Measurements from ENCODE around the gene SMYD4. TPM values are rescaled to one million over a fixed set of nuclear protein-coding genes. Genes with fewer than 3 reads are reported as not detected.
"Not testable (repeated sequence)": the region's sequence is repeated elsewhere in the genome, so short reads cannot be mapped to it uniquely, and the experiment has no call there.

SMYD4 gene
- total RNA-seq, 1 donor from 2014 or later = 8.6 TPM

DNA sequence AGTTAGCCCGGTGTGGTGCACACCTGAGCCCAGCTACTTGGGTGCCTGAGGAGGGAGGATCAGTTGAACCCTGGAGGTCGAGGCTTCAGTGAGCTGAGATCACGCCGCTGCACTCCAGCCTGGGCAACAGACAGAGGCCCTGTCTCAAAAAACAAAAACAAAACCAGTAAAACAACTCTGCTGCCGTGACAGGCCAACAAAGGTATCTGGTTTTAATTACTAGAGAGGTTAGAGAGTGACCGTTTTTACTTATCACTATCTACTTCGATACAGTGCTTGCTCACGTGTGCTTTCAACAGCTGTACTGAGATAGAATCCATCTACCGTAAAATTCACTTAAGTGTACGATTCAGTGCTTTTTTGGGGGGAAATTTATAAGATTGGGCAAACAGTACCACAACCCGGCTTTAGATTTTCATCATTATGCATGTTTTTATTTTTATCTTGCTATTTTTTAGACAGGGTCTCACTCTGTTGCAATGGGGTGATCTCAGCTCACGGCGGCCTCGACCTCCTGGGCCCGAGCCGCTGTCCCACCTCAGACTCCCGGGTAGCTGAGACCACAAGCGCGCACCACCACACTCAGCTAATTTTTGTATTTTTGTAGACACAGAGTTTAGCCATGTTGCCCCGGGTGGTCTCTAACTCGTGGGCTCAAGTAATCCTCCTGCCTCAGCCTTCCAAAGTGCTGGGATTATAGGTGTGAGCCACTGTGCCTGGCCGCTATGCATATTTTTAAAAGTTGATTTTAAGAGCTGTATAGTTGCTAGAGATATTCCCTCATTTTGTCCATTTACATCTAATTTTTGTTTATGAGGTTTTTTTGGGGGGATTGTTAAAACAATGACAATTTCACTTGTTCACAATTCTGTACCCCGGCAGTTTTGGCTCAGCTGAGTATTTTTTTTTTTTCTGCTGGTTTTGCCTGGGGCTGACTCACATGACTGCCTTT is 36.9 kb downstream of the SMYD4 start:
- no peak for ATAC-seq (ENCODE audit: poor library complexity)
- no peak for DNase-seq
- intact Hi-C loops (cut with DNase I) = no loop called here

DNA sequence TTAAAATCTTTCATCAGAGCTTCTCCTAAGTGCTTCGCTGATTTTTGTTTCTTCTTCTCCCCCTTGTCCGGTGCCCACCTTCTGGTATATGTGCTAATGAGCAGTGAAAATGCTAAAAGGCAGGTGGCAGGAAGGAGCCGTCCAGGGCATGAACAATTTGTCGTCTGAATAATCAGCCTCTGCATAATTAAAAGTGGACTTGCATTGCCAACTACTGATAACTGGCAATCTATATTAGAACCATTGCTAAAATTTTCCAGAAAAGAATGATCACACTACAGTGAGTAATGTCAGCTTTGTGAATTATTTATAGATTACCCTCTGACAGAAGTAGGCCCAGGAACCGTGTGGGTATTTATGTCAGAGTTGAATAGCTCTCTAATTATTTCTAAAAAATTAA is 39.8 kb downstream of the SMYD4 start:
- intact Hi-C loops (cut with DNase I) = no loop called here
- ATAC-seq (ENCODE audit: poor library complexity) = peak; percentile 12
- no peak for DNase-seq

DNA sequence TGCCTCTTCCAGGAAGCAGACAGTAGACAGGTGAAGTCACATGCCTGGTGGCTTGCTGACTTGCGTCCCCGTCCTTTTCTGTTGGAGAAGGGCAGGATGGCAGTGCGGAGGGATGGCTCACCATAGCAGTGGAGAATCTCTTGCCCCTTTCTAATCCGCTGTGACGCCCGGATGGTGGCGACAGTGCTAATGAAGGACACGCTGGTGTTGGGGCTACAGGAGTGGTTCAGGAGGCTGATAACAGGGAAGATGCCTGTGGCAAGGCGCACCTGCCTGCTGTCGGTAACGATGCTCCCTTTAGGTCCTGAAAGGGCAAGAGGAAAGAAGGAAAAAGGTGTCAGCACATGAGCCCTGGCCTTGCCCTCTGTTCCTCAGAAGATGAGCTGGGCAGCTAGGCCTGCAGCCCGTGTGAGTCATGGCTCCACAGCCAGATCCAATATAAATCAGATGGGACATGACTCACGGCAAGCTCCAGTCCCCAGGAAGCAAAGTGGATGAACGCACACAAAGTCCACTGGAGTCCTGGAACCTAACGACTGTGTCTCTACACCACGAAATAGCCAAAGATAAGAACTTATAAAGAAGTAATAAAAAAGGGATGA is 42.3 kb downstream of the SMYD4 start:
- intact Hi-C loops (cut with DNase I) = no loop called here
- DNase-seq (peak; percentile 72), ATAC-seq (ENCODE audit: poor library complexity) (peak; percentile 36)

DNA sequence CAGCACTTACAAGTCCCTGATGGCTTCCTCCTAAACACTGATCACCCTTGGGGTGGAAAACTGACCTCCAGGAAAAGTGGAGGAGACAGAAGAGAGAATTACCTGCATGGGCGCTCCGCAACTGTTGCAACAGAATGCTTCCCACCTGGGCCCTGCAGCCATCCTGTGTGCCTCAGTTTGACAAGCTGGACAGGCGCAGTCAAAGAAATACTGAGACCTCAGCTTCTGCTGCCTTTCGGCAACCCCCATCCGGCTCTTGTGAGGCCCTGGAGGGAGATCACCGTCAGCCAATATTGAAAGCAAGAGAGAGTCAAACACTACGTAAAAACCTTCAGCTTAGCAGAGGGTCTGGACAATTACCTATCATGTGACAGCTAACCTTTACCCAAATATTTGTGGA is 43.0 kb downstream of the SMYD4 start:
- intact Hi-C loops (cut with DNase I) = no loop called here
- no peak for ATAC-seq (ENCODE audit: poor library complexity)
- DNase-seq = no peak

DNA sequence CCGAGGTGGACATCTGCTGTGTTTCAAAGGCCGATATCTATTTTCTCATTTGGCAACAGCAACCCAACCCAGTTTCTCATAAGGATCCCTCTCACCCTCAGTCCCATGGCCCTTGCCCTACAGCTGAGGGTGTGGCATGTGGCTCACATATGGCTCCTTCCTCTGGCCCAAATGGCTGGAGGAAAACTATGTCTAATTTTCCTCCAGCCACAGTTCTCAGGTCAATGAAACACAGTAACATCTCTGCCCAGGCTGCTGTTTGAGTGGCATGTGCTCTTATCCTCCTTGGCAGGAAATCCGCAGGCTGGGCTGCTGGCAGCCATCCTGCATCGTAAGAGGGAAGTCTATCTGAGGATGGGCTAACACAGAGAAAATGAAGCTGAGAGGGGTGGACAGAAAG is 43.8 kb downstream of the SMYD4 start:
- DNase-seq (peak; percentile 77), ATAC-seq (ENCODE audit: poor library complexity) (peak; percentile 34)
- intact Hi-C loops (cut with DNase I) = no loop called here

DNA sequence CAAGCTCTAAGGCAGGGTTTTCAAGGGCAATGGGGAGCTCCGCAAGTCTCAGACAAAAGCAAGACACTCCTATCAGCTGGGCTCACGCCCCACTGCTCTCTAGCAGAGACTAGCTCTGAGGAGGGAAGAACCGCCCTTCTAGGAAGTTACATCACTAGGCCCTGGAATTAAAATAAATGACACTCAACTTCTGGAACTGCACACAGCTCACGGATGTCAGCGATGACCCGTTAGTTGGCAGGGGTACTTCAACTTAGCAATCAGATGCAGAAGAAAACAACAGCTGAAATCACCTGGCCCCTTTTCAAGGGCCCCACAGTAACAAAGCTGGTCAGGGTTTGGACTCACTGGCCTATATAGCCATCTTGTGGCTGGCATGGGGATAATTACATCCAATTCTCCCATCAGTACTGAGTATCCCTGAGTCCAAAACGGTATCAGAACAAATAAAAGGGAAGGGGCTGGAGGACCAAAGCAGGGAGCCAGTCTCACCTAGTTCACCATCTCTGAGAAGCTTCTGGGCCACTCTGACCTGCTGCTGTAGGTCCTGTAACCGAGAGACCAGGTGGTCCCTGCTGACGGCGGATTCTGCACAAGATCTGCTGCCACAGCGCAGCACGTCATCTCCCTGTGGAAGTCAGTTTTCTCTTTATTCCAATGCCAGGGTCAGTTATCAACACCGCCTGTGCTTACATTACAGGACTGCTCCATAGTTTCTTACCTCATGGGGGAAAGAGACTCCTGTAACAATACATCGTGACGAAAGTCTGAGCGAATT is 45.7 kb downstream of the SMYD4 start:
- intact Hi-C loops (cut with DNase I) = loop anchor here (5.0 kb wide), 1 partner anchor 57 kb away; no protein-coding TSS in a partner anchor
- peak; percentile 86 for DNase-seq

DNA sequence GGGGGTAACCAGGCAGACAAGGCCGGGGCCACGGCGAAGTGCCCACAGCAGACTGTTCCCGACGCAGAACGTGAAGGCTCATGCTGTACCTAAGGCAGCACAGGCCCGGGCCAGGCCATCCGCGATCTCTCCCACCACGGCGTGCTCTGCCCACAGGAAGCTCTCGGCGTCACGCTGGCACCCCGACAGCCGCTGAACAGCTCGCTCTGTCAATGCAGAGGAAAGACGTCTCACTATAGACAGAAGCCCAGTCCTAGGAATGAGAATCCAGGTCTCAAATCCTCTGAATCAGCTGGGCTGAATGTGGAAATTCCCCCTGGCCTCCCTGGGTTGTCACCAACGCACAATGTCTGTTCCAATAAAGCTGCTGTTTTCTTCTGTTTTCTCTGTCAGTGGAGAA is 46.4 kb downstream of the SMYD4 start:
- intact Hi-C loops (cut with DNase I) = loop anchor here (5.0 kb wide), 1 partner anchor 56 kb away; no protein-coding TSS in a partner anchor
- ATAC-seq (ENCODE audit: poor library complexity) = peak; percentile 1
- DNase-seq = peak; percentile 69

More for the DNA sequence above, 45.7 kb downstream of the SMYD4 start:
- peak; percentile 69 for ATAC-seq (ENCODE audit: poor library complexity)

DNA sequence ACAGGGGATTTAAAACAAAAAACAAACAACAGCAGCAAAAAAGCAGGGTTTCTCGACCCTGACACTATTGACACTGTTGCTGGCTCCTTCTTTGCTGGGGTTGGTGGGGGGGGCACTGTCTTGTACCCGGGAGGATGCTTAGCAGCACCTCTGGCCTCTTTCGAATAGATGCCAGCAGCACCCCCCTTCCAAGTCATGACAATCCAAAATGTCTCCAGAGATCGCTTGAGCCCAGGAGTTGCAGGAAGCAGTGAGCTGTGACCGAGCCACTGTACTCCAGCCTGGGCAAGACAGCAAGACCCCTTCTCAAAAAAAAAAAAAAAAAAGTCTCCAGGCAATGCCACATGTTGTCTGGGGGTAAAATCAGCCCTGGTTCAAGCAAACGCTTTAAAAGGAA is 47.5 kb downstream of the SMYD4 start:
- intact Hi-C loops (cut with DNase I) = loop anchor here (5.0 kb wide), 1 partner anchor 55 kb away; no protein-coding TSS in a partner anchor
- ATAC-seq (ENCODE audit: poor library complexity) (no peak), DNase-seq (no peak)

DNA sequence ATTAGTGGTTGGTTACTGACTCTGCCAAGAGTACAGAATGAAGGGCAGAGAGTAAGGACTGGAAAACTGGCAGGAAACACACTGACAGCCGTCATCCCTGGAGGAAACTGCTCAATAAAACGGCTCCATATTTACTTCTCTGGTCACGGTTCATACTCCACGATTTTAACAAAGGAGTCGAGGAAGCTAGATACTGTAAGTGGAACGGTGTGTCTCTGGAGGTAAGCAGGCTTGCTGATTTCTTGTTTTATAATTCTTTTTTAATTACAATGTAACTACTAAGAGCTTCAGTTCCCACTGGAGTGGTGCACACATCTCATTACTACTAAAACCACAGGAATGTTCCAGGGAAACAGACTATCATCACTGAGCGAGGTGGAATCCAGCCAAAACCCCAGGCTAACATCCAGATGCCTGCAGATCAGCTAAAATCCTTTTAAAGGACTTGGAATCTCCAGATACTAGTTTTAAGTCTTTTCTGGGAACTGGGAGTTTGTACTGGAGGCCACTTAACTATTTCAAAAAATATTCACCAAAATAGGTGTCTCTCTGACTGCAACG is 50.1 kb downstream of the SMYD4 start:
- peak; percentile 38 for ATAC-seq (ENCODE audit: poor library complexity)
- intact Hi-C loops (cut with DNase I) = loop anchor here (5.0 kb wide), 1 partner anchor 52 kb away; no protein-coding TSS in a partner anchor
- peak; percentile 82 for DNase-seq

DNA sequence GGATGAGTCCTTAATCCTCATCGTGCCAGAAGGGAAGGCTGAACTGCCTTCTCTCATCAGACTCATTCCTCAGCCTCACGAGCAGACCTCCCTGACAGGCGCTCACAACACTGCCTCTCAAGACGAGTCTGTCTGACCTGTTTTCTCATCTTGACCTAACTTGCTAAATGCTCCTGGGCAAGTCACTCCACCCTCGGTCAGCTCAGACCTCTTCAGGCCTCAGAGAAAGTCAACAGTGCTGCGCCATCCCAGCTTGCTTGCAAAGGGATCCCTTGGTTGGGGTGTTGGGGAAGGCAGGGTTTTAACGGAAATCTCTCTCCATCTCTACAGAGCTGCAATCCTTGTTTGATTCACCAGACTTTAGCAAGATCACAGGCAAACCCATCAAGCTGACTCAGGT is 52.8 kb downstream of the SMYD4 start:
- no peak for DNase-seq
- ATAC-seq (ENCODE audit: poor library complexity) = no peak
- intact Hi-C loops (cut with DNase I) = no loop called here

DNA sequence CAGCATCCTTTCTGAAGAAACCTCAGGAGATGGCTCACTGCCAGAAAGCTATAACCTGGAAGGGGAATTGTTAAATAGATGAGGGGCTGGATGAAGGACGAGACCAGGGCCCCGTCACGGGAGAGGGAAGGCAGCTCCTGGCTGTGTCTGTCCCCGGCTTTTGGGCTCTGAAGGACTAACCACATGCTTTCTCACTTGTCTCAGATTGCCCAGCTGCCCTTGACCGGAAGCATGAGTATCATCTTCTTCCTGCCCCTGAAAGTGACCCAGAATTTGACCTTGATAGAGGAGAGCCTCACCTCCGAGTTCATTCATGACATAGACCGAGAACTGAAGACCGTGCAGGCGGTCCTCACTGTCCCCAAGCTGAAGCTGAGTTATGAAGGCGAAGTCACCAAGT is 53.4 kb downstream of the SMYD4 start:
- ATAC-seq (ENCODE audit: poor library complexity) = no peak
- DNase-seq = peak; percentile 26
- intact Hi-C loops (cut with DNase I) = no loop called here

DNA sequence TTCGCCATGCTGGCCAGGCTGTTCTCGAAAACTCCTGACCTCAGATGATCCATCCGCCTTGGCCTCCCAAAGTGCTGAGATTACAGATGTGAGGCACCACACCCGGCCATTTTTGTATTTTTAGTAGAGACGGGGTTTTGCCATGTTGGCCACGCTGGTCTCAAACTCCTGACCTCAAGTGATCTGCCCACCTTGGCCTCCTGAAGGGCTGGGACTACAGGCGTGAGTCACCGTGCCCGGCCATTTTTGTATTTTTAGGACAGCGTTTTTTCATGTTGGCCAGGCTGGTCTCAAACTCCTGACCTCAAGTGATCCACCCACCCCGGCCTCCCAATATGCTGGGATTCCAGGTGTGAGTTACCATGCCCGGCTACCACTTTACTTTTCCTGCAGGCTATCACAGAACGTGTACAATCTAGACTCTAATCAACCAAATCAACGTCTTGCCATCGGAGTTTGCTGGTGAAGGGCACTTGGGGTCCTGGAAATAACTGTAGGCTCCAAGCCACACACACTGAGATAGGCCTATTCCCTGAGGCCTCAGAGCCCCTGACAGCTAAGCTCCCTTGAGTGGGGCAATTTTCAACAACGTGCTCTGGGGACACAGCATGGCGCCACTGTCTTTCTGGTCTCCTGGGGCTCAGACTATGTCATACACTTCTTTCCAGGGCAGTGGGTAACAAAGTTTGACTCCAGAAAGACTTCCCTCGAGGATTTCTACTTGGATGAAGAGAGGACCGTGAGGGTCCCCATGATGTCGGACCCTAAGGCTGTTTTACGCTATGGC is 55.1 kb downstream of the SMYD4 start:
- ATAC-seq (ENCODE audit: poor library complexity) (no peak), DNase-seq (no peak)
- intact Hi-C loops (cut with DNase I) = no loop called here

DNA sequence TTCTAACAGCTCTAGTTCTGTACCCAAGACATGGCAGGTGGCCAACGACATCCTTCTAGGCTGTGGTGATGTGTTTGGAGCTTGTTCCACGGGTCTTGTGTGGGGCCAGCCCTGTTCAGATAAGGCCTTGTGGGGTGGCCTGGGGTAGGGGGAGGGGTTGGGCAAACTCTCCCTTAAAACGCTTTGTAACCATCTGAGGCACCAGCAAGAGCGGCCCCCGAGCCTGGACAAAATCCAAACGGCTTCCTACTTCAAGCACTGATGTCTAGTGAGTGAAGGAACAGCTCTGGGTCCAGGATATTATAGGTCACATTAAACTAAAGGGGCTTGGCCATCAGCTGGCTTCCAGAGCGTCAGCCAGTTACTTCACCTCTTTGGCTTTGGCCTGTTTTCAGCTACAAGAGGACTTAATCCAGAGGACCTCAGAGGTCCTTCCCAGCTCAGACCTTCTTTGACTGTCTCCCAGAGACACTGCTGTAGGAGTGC is 56.0 kb downstream of the SMYD4 start:
- ATAC-seq (ENCODE audit: poor library complexity) (peak; percentile 40), DNase-seq (peak; percentile 64)
- intact Hi-C loops (cut with DNase I) = no loop called here

DNA sequence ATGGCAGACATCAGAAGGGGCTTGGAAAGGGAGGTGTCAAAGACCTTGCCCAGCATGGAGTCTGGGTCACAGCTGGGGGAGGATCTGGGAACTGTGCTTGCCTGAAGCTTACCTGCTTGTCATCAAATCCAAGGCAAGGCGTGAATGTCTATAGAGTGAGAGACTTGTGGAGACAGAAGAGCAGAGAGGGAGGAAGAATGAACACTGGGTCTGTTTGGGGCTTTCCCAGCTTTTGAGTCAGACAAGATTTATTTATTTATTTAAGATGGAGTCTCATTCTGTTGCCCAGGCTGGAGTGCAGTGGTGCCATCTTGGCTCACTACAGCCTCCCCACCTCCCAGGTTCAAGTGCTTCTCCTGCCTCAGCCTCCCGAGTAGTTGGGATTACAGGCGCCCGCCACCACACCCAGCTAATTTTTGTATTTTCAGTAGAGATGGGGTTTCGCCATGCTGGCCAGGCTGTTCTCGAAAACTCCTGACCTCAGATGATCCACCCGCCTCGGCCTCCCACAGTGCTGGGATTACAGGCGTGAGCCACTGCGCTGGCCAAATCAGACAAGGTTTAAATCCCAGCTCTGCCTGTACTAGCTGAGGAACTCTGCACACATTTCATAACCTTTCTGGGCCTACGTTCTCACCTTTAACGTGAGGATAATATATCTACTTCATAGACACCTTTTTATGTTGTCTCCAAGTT is 56.6 kb downstream of the SMYD4 start:
- ATAC-seq (ENCODE audit: poor library complexity) (peak; percentile 61), DNase-seq (peak; percentile 71)
- intact Hi-C loops (cut with DNase I) = not testable (repeated sequence)

DNA sequence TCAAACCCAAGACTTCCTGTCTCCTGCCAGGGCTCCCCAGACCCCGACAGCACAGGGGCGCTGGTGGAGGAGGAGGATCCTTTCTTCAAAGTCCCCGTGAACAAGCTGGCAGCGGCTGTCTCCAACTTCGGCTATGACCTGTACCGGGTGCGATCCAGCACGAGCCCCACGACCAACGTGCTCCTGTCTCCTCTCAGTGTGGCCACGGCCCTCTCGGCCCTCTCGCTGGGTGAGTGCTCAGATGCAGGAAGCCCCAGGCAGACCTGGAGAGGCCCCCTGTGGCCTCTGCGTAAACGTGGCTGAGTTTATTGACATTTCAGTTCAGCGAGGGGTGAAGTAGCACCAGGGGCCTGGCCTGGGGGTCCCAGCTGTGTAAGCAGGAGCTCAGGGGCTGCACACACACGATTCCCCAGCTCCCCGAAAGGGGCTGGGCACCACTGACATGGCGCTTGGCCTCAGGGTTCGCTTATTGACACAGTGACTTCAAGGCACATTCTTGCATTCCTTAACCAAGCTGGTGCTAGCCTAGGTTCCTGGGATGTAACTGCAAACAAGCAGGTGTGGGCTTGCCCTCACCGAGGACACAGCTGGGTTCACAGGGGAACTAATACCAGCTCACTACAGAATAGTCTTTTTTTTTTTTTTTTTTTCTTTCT is 59.8 kb downstream of the SMYD4 start:
- intact Hi-C loops (cut with DNase I) = no loop called here
- ATAC-seq (ENCODE audit: poor library complexity) = no peak
- no peak for DNase-seq

DNA sequence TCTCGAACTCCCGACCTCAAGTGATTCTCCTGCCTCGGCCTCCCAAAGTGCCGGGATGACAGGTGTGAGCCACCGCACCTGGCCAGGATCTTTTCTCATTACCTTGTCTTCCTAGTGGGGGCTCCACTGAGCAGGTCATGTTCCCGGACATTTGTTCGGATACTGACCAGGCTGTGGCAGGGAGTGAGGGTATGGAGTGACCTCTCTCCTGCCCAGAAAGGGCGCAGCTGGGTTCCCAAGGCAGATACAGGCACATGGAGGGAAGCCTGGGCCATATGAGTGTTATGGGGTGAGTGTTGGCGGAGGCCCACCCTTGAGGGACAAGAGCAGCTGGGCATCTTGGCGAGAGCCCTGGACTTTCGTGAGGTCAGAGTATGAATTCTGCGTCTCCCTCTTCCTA is 62.3 kb downstream of the SMYD4 start:
- no peak for ATAC-seq (ENCODE audit: poor library complexity)
- intact Hi-C loops (cut with DNase I) = no loop called here
- no peak for DNase-seq

Measured in Right ventricle myocardium superior (tissue), 1 donor.